Esophagus muscularis mucosa (tissue), 4 donors: Measurements from ENCODE around the gene CD164. TPM values are rescaled to one million over a fixed set of nuclear protein-coding genes. Genes with fewer than 3 reads are reported as not detected.
A peak's percentile ranks its signal among the peaks of the same experiment; 100 is the strongest.

ENCODE experiments used
- DNase-seq: peaks from one replicate; pipeline ENCODE4 v3.0.0-alpha.2; 2017; ENCODE audit errors: extremely low spot score
- H3K27ac ChIP-seq, 4 donors: fragments of 200-600 bp; sonication (generic); replicated peaks in 1 of 4; 1 replicate in 3 of 4; 2 replicates in 1 of 4; pipeline ENCODE4 v1.5.1; 2016 to 2019; ENCODE audit warnings: mild to moderate bottlenecking in 1 of 4
- H3K27me3 ChIP-seq, 4 donors: fragments of 200-600 bp; sonication (generic); one replicate each; pipeline versions ENCODE4 v1.5.1 to v1.6.0; 2016 to 2019
- H3K36me3 ChIP-seq, 4 donors: fragments of 200-600 bp; sonication (generic); one replicate each; pipeline ENCODE4 v1.5.1; 2016 to 2019
- H3K4me1 ChIP-seq, 4 donors: fragments of 200-600 bp; sonication (generic); one replicate each; pipeline ENCODE4 v1.5.1; 2016 to 2019
- H3K4me3 ChIP-seq, 4 donors: fragments of 200-600 bp; sonication (generic); 1 replicate in 2 of 4; 2 replicates in 2 of 4; pipeline ENCODE4 v1.5.1; 2016 to 2019; ENCODE audit warnings: mild to moderate bottlenecking in 4 of 4, moderate library complexity in 1 of 4
- H3K9me3 ChIP-seq, 4 donors: fragments of 200-600 bp; sonication (generic); 1 replicate in 3 of 4; 2 replicates in 1 of 4; pipeline ENCODE4 v1.5.1; 2016 to 2019
- CTCF ChIP-seq, 3 experiments: fragments of 200-600 bp in 2 of 3; fragments of 450-650 bp in 1 of 3; sonication (generic) in 2 of 3; IDR thresholded peaks; one replicate each; pipeline ENCODE4 v1.5.1; 2017 to 2019; ENCODE audit warnings: antibody characterized with exemption in 3 of 3, mild to moderate bottlenecking in 2 of 3, moderate library complexity in 1 of 3
- EP300 ChIP-seq: sonication (generic); formaldehyde crosslinking; IDR thresholded peaks from one replicate; pipeline ENCODE4 v1.6.1; 2017; ENCODE audit warnings: antibody characterized with exemption
- POLR2A ChIP-seq: fragments of 450-650 bp; IDR thresholded peaks from one replicate; pipeline ENCODE4 v1.6.1; 2017; ENCODE audit warnings: antibody characterized with exemption, moderate library complexity, mild to moderate bottlenecking, low read depth
- POLR2AphosphoS5 ChIP-seq, 2 donors: sonication (generic); formaldehyde crosslinking; IDR thresholded peaks; one replicate each; pipeline ENCODE4 v1.6.1; 2017; ENCODE audit warnings: antibody characterized with exemption in 2 of 2
- WGBS: methylation state at CpG from one replicate; pipeline ENCODE4 v1.1.5; 2018; 5-methylcytosine and 5-hydroxymethylcytosine counted together
- intact Hi-C: fragments of 100-400 bp; cut with DNase I; formaldehyde crosslinking; loops from one replicate; pipeline ENCODE4 v1.15.1; 2023
- total RNA-seq, 4 donors: library from RNA; depleted of rRNA; stranded (reverse); fragments of >200 nt; gene quantifications; one replicate each; pipeline versions ENCODE4 v1.1.0 to v1.2.1, GENCODE V29; 2016

Gene CD164
- total RNA-seq, 4 donors from 2014 or later, result 94.4 to 139 (median 120) TPM

- intact Hi-C loops, result loop anchor here (5.0 kb wide), 1 partner anchor 210 kb away; no protein-coding TSS in a partner anchor
- peak; percentile 31 to 48 (median 44) for TF ChIP-seq CTCF (IDR thresholded peaks at IDR 0.05)
- TF ChIP-seq POLR2AphosphoS5 (IDR thresholded peaks at IDR 0.05), result no peak
- no peak for TF ChIP-seq EP300
Observed at GRCh38 chr6:109397020-109397419, 14.8 kb upstream of the CD164 start.

GRCh38 chr6:109396046-109396718 is 13.9 kb upstream of the CD164 start:
- H3K4me3 ChIP-seq, result no peak overlapping the region
- no peaks in the 10 kb centered on the region for H3K9me3 ChIP-seq
- WGBS, result 94% methylated on average over 12 of the region's 12 CpGs
- no peaks in the 10 kb centered on the region for H3K4me1 ChIP-seq
- DNase-seq, result no peak
- intact Hi-C loops, result loop anchor here (5.0 kb wide), 1 partner anchor 209 kb away; no protein-coding TSS in a partner anchor
- no peaks in the 10 kb centered on the region for H3K27me3 ChIP-seq
- TF ChIP-seq EP300, result no peak
- TF ChIP-seq POLR2AphosphoS5 (IDR thresholded peaks at IDR 0.05), result no peak
- no peak for TF ChIP-seq POLR2A
- no peak for TF ChIP-seq CTCF (IDR thresholded peaks at IDR 0.05)
- no peak overlapping the region for H3K27ac ChIP-seq
- H3K36me3 ChIP-seq, result peaks cover 0 to 4% (median 0%) of the 10 kb centered on the region in 4 donors

More at GRCh38 chr6:109397020-109397419, 14.8 kb upstream of the CD164 start:
- no peak overlapping the region for H3K27ac ChIP-seq
- H3K4me1 ChIP-seq, result no peaks in the 10 kb centered on the region
- DNase-seq, result no peak
- WGBS, result 70% methylated on average over 4 of the region's 4 CpGs
- H3K36me3 ChIP-seq, result peaks cover 0 to 4% (median 0%) of the 10 kb centered on the region in 4 donors
- H3K9me3 ChIP-seq, result no peaks in the 10 kb centered on the region
- H3K27me3 ChIP-seq, result no peaks in the 10 kb centered on the region
- no peak overlapping the region for H3K4me3 ChIP-seq

- DNase-seq, result no peak
- Histone ChIP-seq H3K4me1 (peaks cover 3 to 15% (median 11%) of the 10 kb centered on the region in 4 donors), H3K27ac (no peak overlapping the region), H3K27me3 (no peaks in the 10 kb centered on the region), H3K36me3 (no peaks in the 10 kb centered on the region), H3K9me3 (no peaks in the 10 kb centered on the region), H3K4me3 (no peak overlapping the region)
- intact Hi-C loops, result no loop called here
- WGBS, result 70% methylated on average over 2 of the region's 2 CpGs
- TF ChIP-seq CTCF (IDR thresholded peaks at IDR 0.05) (no peak), POLR2A (no peak), EP300 (no peak), POLR2AphosphoS5 (IDR thresholded peaks at IDR 0.05) (no peak)
Observed at GRCh38 chr6:109393886-109394281, 11.6 kb upstream of the CD164 start.

GRCh38 chr6:109393157-109393885 is 11.1 kb upstream of the CD164 start:
- Histone ChIP-seq H3K4me1 (peaks cover 3 to 15% (median 11%) of the 10 kb centered on the region in 4 donors), H3K27ac (no peak overlapping the region), H3K36me3 (no peaks in the 10 kb centered on the region), H3K9me3 (no peaks in the 10 kb centered on the region), H3K27me3 (no peaks in the 10 kb centered on the region), H3K4me3 (no peak overlapping the region)
- intact Hi-C loops, result no loop called here
- 91% methylated on average over 5 of the region's 5 CpGs for WGBS
- DNase-seq, result no peak
- TF ChIP-seq EP300 (no peak), POLR2AphosphoS5 (IDR thresholded peaks at IDR 0.05) (no peak), POLR2A (no peak), CTCF (IDR thresholded peaks at IDR 0.05) (no peak)
